HCT116 (cell line): ENCODE results near the gene MT2A. TPM values are rescaled to one million over a fixed set of nuclear protein-coding genes. Genes with fewer than 3 reads are reported as not detected.

Source experiments
- ATAC-seq: fragments of 200-7000 bp; cut with Tn5 transposase; 2 replicates; pipeline ENCODE4 v1.9.1; 2020; ENCODE audit warnings: mild to moderate bottlenecking, moderate library complexity
- BruUV-seq: library from RNA; stranded (reverse); fragments of 400-500 nt; replicated peaks from 2 replicates; lab custom pipeline; 2021; lab: Mats Ljungman, UMichigan
- CTCF ChIA-PET: fragments of 300-600 bp; sonication (Branson Sonifier 250); formaldehyde crosslinking; loops from one replicate; lab custom pipeline; 2021; ENCODE audit warnings: antibody characterized with exemption; lab: Charles Lee
- POLR2A ChIA-PET: fragments of 300-600, 350-600 bp; sonication (Branson Sonifier 250); formaldehyde crosslinking; loops from one replicate; lab custom pipeline; 2021; ENCODE audit warnings: antibody characterized with exemption; lab: Charles Lee
- RAD21 ChIA-PET, 2 experiments: fragments of 300-600 bp; sonication (Branson Sonifier 250); formaldehyde crosslinking; loops; one replicate each; lab custom pipeline; 2023; ENCODE audit warnings: low total read pairs in 2 of 2; ENCODE audit not compliant: uncharacterized antibody in 2 of 2, unreplicated experiment in 2 of 2, low non-redundant PET in 1 of 2; lab: Charles Lee
- DNase-seq: peaks from one replicate; pipeline ENCODE4 v3.0.0-alpha.2; 2010; ENCODE audit warnings: low read depth, low spot score
- H2AFZ ChIP-seq: fragments of 200-600 bp; shearing (Covaris generic), sonication (generic); 2 replicates; pipeline ENCODE4 v1.6.1; 2017; ENCODE audit warnings: low read depth, mixed run types, mixed read lengths, antibody characterized with exemption, low read length; ENCODE audit not compliant: poor library complexity, severe bottlenecking
- H3K27ac ChIP-seq: 2 replicates; pipeline ENCODE4 v1.5.1; 2012; ENCODE audit warnings: low read depth, low read length
- H3K27me3 ChIP-seq: fragments of 200-600 bp; sonication (generic); 2 replicates; pipeline ENCODE4 v1.6.1; 2016; ENCODE audit warnings: mixed run types, low read length, mixed read lengths; ENCODE audit not compliant: insufficient read depth
- H3K36me3 ChIP-seq, 2 experiments: fragments of 200-500 bp in 1 of 2; fragments of 200-600 bp in 1 of 2; sonication (Bioruptor generic) in 1 of 2; sonication (generic) in 1 of 2; 2 replicates each; pipeline versions ENCODE4 v1.5.1 to v1.6.1; 2014 to 2016; ENCODE audit warnings: low read length in 2 of 2, inconsistent platforms in 1 of 2, mixed read lengths in 1 of 2, mixed run types in 1 of 2; ENCODE audit not compliant: insufficient read depth in 2 of 2, control insufficient read depth in 1 of 2
- H3K4me1 ChIP-seq, 2 experiments: fragments of 200-600 bp in 1 of 2; sonication (generic) in 1 of 2; 2 replicates each; pipeline versions ENCODE4 v1.5.1 to v1.6.1; 2012 to 2017; ENCODE audit warnings: low read length in 2 of 2, inconsistent platforms in 1 of 2, mild to moderate bottlenecking in 1 of 2, mixed read lengths in 1 of 2, mixed run types in 1 of 2, moderate library complexity in 1 of 2; ENCODE audit not compliant: insufficient read depth in 2 of 2, control insufficient read depth in 1 of 2
- H3K4me2 ChIP-seq: fragments of 200-600 bp; sonication (generic); 2 replicates; pipeline ENCODE4 v1.6.1; 2017; ENCODE audit warnings: mixed run types, low read length, mixed read lengths
- H3K4me3 ChIP-seq, 2 experiments: fragments of 200-600 bp in 1 of 2; sonication (generic) in 1 of 2; replicated peaks in 1 of 2; 2 replicates each; pipeline ENCODE4 v1.5.1; 2011 to 2016; ENCODE audit warnings: low read length in 2 of 2, control low read depth in 1 of 2, low read depth in 1 of 2, mild to moderate bottlenecking in 1 of 2, mixed read lengths in 1 of 2, mixed run types in 1 of 2
- H3K79me2 ChIP-seq: fragments of 200-600 bp; sonication (generic); 2 replicates; pipeline ENCODE4 v1.6.1; 2017; ENCODE audit warnings: mild to moderate bottlenecking, mixed run types, low read length, moderate library complexity, mixed read lengths; ENCODE audit not compliant: insufficient read depth
- H3K9ac ChIP-seq: fragments of 200-600 bp; sonication (generic); 2 replicates; pipeline ENCODE4 v1.6.1; 2016; ENCODE audit warnings: low read length, mixed read lengths
- H3K9me2 ChIP-seq: fragments of 200-600 bp; sonication (generic), shearing (Covaris generic); 2 replicates; pipeline ENCODE4 v1.6.1; 2017; ENCODE audit warnings: mixed run types, mild to moderate bottlenecking, moderate library complexity; ENCODE audit not compliant: insufficient read depth
- H3K9me3 ChIP-seq, 2 experiments: fragments of 200-500 bp in 1 of 2; fragments of 200-600 bp in 1 of 2; sonication (Bioruptor generic) in 1 of 2; sonication (generic) in 1 of 2; 2 replicates each; pipeline ENCODE4 v1.6.1; 2014 to 2017; ENCODE audit warnings: low read length in 2 of 2, mixed read lengths in 2 of 2, inconsistent platforms in 1 of 2, low read depth in 1 of 2, mild to moderate bottlenecking in 1 of 2, mixed run types in 1 of 2, moderate library complexity in 1 of 2; ENCODE audit not compliant: control insufficient read depth in 1 of 2, insufficient read depth in 1 of 2
- H4K20me1 ChIP-seq: fragments of 200-600 bp; sonication (generic), shearing (Covaris generic); 2 replicates; pipeline ENCODE4 v1.6.1; 2017; ENCODE audit warnings: mixed run types, mild to moderate bottlenecking, moderate library complexity; ENCODE audit not compliant: insufficient read depth
- CEBPB ChIP-seq: IDR thresholded peaks from 2 replicates; pipeline ENCODE4 v1.6.1; 2012; ENCODE audit warnings: low read depth
- EGR1 ChIP-seq: IDR thresholded peaks from 2 replicates; pipeline ENCODE4 v1.6.1; 2012; ENCODE audit warnings: low read depth
- ELF1 ChIP-seq: IDR thresholded peaks from 2 replicates; pipeline ENCODE4 v1.6.1; 2012; ENCODE audit warnings: low read depth, borderline replicate concordance
- EZH2 ChIP-seq: fragments of 200-600 bp; sonication (generic); IDR thresholded peaks from 2 replicates; pipeline ENCODE4 v1.6.1; 2017; ENCODE audit warnings: antibody characterized with exemption, mixed run types
- JUND ChIP-seq: IDR thresholded peaks from 2 replicates; pipeline ENCODE4 v1.6.1; 2012
- POLR2AphosphoS5 ChIP-seq: IDR thresholded peaks from 2 replicates; pipeline ENCODE4 v1.6.1; 2011; ENCODE audit warnings: mild to moderate bottlenecking, low read depth, low read length, moderate library complexity
- SIN3A ChIP-seq: IDR thresholded peaks from 2 replicates; pipeline ENCODE4 v1.6.1; 2012; ENCODE audit warnings: low read depth
- SRF ChIP-seq: IDR thresholded peaks from 2 replicates; pipeline ENCODE4 v1.6.1; 2012; ENCODE audit warnings: low read depth
- TCF7L2 ChIP-seq: IDR thresholded peaks from 2 replicates; pipeline ENCODE4 v1.7.0; 2011; ENCODE audit warnings: borderline replicate concordance, inconsistent platforms; ENCODE audit not compliant: insufficient read depth, insufficient read length; ENCODE audit errors: extremely low read depth
- intact Hi-C: fragments of 100-400 bp; cut with micrococcal nuclease; formaldehyde crosslinking; loops from 2 replicates; pipeline ENCODE4 v1.10.0; 2022
- total RNA-seq: library from RNA; stranded (reverse); gene quantifications from one replicate; pipeline ENCODE4 v1.2.1, GENCODE V29; 2021; ENCODE audit not compliant: unreplicated experiment
- TF ChIP-seq, protein P1 (sequence below): IDR thresholded peaks from 2 replicates; pipeline ENCODE4 v1.6.1; 2012

MT2A gene
- total RNA-seq, 1 experiment from 2014 or later = 710 TPM

DNA sequence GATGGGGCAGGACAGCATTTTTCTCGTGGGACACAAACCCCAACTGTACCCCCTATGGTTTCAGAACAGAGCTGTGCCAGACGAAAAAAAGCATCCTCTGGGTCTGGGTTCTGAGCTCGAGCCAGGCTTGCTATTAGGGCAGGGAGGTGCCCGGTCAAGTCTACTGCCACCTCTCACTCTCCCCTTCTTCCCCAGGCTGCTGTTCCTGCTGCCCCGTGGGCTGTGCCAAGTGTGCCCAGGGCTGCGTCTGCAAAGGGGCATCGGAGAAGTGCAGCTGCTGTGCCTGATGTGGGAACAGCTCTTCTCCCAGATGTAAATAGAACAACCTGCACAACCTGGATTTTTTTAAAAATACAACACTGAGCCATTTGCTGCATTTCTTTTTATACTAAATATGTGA, 18.3 kb downstream of the MT2A start:
- peaks cover 12 to 52% of the 10 kb centered on the region in 2 experiments for H3K4me1 ChIP-seq
- BruUV-seq = no TSS peak
- H3K4me2 ChIP-seq = peak overlapping the region; percentile 88
- DNase-seq (no peak), ATAC-seq (0 out of 2 replicates have a peak, but pooled peaks have one; percentile 6)
- RAD21 ChIA-PET = interaction anchor here (0.6 to 2.7 kb wide), 4 partner anchors 20 to 75 kb away, joined by 3 to 7 read pairs (median 3); no protein-coding TSS in a partner anchor
- H3K79me2 ChIP-seq = peaks cover 12% of the 10 kb centered on the region
- no peaks in the 10 kb centered on the region for H3K27me3 ChIP-seq
- H3K36me3 ChIP-seq = no peaks in the 10 kb centered on the region
- no peaks in the 10 kb centered on the region for H3K9me3 ChIP-seq
- POLR2A ChIA-PET = interaction anchor here (0.8 to 9.4 kb wide), 11 partner anchors 10 to 75 kb away, joined by 3 to 344 read pairs (median 8); partner anchors contain the start of genes MT1F and MT2A
- H2AFZ ChIP-seq = no peak overlapping the region
- TF ChIP-seq JUND (no peak), EGR1 (no peak), ELF1 (no peak), TCF7L2 (no peak), EZH2 (no peak), SRF (no peak), POLR2AphosphoS5 (no peak), SIN3A (no peak), CEBPB (no peak)
- TF ChIP-seq, protein P1, sequence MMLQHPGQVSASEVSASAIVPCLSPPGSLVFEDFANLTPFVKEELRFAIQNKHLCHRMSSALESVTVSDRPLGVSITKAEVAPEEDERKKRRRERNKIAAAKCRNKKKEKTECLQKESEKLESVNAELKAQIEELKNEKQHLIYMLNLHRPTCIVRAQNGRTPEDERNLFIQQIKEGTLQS = no peak
- CTCF ChIA-PET = interaction anchor here (1.0 to 2.8 kb wide), 3 partner anchors 17 to 75 kb away, joined by 3 to 7 read pairs (median 4); partner anchors contain the start of gene MT2A
- no peaks in the 10 kb centered on the region for H4K20me1 ChIP-seq
- H3K9me2 ChIP-seq = no peaks in the 10 kb centered on the region
- H3K9ac ChIP-seq = peak overlapping the region; percentile 87
- peak overlapping the region; percentile 97 for H3K27ac ChIP-seq
- peak overlapping the region; percentile 66 to 72 for H3K4me3 ChIP-seq
- intact Hi-C loops = loop anchor here (2.0 to 5.0 kb wide), 2 partner anchors 50 to 56 kb away; partner anchors contain the start of gene MT1X
